AG04449 (cell line): ENCODE data around the gene HELT.
A peak's percentile ranks its signal among the peaks of the same experiment; 100 is the strongest.

ENCODE experiments used
- CTCF ChIA-PET: fragments of 350-600 bp; formaldehyde crosslinking; extraction: SDS; loops from one replicate; lab custom pipeline; 2021; ENCODE audit warnings: antibody characterized with exemption; lab: Yijun Ruan, JAX
- POLR2A ChIA-PET: fragments of 400-600, 350-600 bp; formaldehyde crosslinking; extraction: SDS; loops from one replicate; lab custom pipeline; 2020; ENCODE audit warnings: antibody characterized with exemption, inconsistent platforms; lab: Yijun Ruan, JAX
- DNase-seq: peaks from one replicate; pipeline ENCODE4 v3.0.0-alpha.2; 2010; ENCODE audit warnings: low read depth, low spot score
- H3K4me3 ChIP-seq: 2 replicates; pipeline ENCODE4 v1.5.1; 2011; ENCODE audit warnings: low read depth, mild to moderate bottlenecking, control low read depth, low read length
- TF ChIP-seq, protein P1 (sequence below): IDR thresholded peaks from one replicate; pipeline ENCODE4 v1.5.1; 2011; ENCODE audit warnings: mild to moderate bottlenecking, moderate library complexity, low read length, control low read depth, inconsistent platforms; ENCODE audit not compliant: insufficient read depth; ENCODE audit errors: missing control alignments

The HELT gene

DNA sequence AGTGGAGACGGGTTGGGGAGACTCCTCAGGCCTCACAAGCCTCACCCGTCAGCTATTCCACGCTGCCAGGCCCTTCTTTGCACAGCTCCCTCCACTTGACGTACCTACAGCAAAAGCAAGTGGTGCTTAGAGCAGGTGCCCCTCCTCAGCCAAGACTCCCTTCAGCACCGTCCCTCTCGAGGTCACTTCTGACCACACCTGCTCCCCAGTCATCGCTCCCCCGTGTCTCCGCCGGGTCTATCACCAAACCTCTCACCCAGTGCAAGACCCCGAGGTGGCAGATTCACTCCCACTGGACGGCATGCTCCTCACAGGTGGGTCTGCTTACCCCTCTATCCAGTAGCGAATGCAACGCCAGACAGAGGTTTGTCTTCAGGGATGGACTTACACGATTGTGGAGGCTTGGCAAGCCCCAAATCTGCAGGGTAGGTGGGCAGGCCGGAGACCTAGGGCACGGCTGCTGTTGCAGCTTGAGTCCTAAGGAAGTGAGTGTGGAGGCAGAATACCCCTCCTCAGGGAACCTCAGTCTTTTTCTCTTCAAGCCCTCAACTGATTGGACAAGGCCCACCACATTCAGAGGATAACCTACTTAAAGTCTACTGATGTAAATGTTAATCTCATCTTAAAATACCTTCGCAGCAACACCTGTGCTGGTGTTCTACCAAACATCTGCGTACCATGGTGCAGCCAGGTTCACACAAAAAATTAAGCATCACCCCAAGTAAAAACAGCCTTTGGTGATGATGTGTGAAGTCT is 14.5 kb upstream of the HELT start:
- DNase-seq: no peak
- no peak overlapping the region for H3K4me3 ChIP-seq
- CTCF ChIA-PET: interaction anchor here (2.0 kb wide), 1 partner anchor 181 kb away, joined by 10 read pairs; no protein-coding TSS in a partner anchor
- POLR2A ChIA-PET: no interaction called here
- TF ChIP-seq, protein P1, sequence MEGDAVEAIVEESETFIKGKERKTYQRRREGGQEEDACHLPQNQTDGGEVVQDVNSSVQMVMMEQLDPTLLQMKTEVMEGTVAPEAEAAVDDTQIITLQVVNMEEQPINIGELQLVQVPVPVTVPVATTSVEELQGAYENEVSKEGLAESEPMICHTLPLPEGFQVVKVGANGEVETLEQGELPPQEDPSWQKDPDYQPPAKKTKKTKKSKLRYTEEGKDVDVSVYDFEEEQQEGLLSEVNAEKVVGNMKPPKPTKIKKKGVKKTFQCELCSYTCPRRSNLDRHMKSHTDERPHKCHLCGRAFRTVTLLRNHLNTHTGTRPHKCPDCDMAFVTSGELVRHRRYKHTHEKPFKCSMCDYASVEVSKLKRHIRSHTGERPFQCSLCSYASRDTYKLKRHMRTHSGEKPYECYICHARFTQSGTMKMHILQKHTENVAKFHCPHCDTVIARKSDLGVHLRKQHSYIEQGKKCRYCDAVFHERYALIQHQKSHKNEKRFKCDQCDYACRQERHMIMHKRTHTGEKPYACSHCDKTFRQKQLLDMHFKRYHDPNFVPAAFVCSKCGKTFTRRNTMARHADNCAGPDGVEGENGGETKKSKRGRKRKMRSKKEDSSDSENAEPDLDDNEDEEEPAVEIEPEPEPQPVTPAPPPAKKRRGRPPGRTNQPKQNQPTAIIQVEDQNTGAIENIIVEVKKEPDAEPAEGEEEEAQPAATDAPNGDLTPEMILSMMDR: no peak

DNA sequence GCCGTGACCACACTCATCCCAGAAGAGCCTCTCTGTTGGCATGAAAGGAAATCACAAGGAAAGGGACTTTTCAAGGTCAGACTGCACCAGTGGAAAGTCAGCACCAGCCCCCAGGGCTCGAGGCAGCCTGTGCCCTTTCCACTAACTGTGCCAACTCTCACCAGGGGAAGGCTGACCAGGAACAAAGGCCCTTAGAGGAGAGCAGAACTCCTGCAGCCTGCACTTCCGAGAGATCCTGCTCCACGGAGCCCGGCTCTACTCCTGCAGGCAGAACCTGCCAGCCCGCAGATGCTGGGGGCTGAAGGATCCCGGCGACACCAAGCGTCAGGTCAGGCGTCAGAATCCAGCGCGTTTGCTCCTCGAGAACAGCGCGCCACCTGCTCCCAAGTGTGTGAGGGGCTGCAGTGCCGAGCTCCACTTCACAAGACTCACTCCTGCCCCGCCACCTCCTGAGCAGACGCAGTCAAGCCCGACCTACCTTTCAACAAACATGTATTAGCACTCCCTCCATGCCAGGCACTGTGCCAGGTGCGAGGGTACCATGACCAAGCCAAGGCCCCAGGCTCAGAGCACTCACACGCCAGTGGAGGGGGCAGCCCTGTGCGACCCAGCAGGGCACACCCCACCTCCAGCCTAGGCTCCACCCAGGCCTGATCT is 13.6 kb upstream of the HELT start:
- TF ChIP-seq, protein P1: no peak
- DNase-seq: no peak
- ChIA-PET CTCF (interaction anchor here (0.6 to 2.8 kb wide), 22 partner anchors 8 to 1034 kb away, joined by 3 to 23 read pairs (median 4); partner anchors contain the start of gene SLC25A4), POLR2A (no interaction called here)
- H3K4me3 ChIP-seq: peak overlapping the region; percentile 15; the same call in 1 of the 2 replicates

GRCh38 chr4:185005219-185005819 is 13.0 kb upstream of the HELT start:
- DNase-seq: no peak
- ChIA-PET CTCF (interaction anchor here (0.7 to 2.8 kb wide), 22 partner anchors 8 to 1034 kb away, joined by 3 to 23 read pairs (median 4); partner anchors contain the start of gene SLC25A4), POLR2A (no interaction called here)
- no peak overlapping the region for H3K4me3 ChIP-seq
- TF ChIP-seq, protein P1: peak; percentile 93

DNA sequence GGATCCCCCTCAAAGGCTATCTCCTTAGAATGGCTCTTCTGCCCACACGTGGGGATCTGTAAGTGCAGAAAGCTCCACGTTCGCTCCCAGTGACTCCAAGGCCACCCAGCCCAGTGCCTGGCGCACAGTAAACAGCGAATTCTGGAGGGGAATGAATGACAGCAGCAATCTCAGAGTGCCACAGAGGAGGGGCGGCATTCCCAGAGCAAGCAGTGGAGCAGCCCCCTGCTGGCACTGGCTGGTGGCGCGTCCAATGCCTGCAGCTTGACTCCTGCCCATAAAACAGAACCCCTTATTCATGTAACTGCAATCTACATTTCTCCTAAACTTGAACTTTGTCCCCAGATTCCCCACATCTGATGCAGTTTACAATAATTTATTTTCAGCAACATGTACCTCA is 6.9 kb upstream of the HELT start:
- no peak overlapping the region for H3K4me3 ChIP-seq
- POLR2A ChIA-PET: no interaction called here
- DNase-seq: no peak
- CTCF ChIA-PET: interaction anchor here (1.1 to 1.2 kb wide), 2 partner anchors 26 to 123 kb away, joined by 3 read pairs; no protein-coding TSS in a partner anchor
- TF ChIP-seq, protein P1: peak; percentile 64

GRCh38 chr4:185013417-185014125 is 4.7 kb upstream of the HELT start:
- ChIA-PET POLR2A (no interaction called here), CTCF (interaction anchor here (1.0 to 1.8 kb wide), 3 partner anchors 8 to 171 kb away, joined by 3 to 4 read pairs (median 4); no protein-coding TSS in a partner anchor)

More at GRCh38 chr4:185013417-185014125, 4.7 kb upstream of the HELT start:
- H3K4me3 ChIP-seq: no peak overlapping the region
- DNase-seq: no peak
- TF ChIP-seq, protein P1: no peak
